HG03097 (cell line): ENCODE data around the gene GPRIN2.
"Not testable (repeated sequence)": the region's sequence is repeated elsewhere in the genome, so short reads cannot be mapped to it uniquely, and the experiment has no call there.

Source experiments
- ATAC-seq: cut with Tn5 transposase; IDR thresholded peaks from one replicate; pipeline ENCODE4 v1.9.1; 2021; ENCODE audit not compliant: unreplicated experiment, low FRiP score

Gene GPRIN2

DNA sequence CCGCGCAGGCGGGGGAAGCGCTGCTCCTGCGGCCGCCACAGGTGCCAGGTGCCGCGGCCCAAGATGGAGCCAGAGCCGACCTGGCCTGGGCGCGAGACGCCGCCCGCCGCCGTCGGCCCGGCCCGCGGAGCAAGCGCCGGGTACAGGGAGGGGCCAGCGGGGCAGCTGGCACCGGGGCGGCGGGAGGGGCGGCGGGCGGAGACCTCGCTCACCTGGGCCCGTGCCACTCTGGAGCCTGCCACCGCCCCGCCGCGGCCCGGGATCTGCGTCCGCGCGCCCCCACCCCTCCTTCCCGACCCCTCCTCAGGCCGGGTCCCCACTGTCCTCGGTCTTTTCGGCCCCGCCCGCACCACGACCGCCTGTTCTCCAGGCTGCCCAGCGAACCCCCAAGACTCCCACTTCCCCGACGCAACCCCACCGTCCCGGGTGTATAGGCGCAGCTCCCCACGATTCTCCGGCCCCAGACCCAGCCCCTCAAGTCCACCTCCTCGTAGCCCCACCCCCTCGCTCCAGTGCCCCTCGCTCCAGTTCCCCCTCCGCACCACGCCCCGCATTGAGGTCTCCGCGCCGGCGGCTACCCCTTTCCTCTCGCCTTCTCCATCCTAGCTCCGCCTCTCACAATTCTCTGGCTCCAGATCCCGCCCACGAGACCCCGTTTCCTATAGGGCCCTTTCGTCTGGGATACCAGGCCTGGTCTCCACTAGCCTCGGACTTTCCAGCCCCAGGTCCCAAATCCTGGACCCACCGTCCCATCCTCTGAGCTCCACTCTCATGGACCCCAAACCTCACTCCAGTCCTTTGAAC is at the start of gene GPRIN2:
GPRIN2 (minus strand) TSS at position 144 of the 804 bp plus-strand sequence. CDS start 5,922 bp downstream, outside the sequence.
- ATAC-seq, result no peak

DNA sequence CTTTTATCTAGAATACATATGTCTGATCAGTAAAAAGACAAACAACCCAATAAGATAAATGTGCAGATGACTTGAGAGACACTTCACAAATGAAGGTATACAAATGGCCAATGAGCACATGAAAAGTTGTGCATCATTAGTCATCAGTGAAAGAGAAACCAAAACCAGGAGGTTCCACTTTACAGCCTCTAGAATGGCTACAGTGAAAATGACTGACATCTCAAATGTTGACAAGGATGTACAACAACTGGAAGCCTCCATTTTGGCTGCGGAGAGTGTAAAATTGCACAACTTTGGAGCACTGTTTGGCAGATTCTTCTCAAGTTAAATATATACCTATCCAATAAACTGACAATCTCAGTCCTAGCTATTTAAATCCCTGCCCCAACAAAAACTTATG is 44.1 kb upstream of the GPRIN2 start:
- peak; percentile 62 for ATAC-seq

DNA sequence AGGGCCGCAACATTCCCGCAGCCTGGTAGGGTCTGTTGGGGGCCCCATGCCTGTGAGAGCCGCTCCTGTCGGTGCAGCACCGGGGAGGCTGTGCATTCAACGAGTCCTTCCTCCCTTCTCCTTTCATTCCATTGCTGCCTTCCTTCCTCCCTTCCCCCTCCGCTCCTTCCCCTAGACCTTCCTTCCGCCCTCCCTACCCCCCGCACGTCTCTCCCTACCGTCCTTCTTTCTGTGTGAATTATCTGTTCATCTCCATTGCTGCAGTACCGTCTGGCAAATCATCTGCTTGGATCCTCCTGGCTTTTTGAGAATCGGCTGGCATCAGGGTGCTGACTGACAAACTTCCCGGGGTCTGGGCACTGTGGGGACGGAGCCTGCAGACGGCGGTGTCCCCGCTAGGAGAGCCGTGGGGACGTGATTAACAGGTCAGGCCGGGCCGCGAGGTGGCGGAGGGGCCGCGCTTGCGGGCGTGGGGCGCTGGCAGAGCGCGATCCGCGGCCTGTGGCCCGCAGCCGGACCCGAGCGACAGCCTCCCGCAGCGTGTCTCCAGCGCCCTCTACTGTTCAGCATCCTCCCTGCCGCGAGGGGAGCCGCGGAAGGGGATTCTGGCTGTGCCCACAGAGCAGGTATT is 41.3 kb upstream of the GPRIN2 start:
- peak; percentile 86 for ATAC-seq

DNA sequence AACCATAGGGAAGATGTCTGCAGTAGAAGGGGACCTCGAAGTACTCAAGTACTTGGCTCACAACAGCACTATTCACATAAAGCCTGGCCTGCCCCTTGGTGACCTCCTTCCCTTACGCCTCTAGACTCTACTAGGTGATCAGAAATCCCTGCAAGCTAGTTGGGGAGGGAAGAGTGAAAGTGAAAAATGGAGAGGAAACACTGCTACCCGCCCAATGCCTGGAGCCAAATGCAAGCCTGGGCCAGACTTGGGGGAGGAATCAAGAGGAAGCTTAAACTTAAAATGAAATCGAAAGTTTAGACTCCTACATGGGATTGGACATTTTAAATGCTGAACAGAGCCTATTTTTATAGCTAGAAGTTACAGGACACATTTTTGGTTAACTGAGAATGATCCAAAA is 40.1 kb upstream of the GPRIN2 start:
- ATAC-seq, result not testable (repeated sequence)

DNA sequence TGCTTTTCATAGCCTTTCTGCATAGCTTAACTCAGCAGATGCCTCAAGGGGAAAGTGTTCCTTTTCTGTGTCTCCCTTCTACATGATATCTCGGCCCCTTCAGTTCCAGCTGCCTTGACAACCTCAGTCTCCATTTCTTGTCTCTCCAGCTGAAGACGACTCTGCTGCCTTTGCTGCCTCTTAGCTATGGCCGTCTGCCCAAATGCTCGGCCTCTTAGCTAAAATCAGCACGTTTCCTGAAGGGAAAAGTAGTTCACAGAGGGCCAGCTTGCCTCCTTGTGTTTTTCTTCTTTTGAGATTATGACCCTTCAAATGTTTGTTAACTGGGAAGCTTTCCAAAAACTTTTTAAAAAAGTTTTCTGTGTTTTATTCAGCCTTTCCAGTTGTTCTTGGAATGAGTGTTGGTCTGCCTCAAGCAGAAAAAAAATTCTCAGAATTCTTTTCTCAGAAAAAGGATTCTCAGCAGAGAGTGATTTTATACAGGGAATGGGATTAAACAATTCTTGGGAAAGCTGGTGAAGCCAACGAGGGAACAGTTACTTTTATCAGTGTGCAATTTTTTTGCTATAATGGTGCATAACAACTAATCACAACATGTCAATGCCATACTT is 38.1 kb upstream of the GPRIN2 start:
- ATAC-seq, result not testable (repeated sequence)

DNA sequence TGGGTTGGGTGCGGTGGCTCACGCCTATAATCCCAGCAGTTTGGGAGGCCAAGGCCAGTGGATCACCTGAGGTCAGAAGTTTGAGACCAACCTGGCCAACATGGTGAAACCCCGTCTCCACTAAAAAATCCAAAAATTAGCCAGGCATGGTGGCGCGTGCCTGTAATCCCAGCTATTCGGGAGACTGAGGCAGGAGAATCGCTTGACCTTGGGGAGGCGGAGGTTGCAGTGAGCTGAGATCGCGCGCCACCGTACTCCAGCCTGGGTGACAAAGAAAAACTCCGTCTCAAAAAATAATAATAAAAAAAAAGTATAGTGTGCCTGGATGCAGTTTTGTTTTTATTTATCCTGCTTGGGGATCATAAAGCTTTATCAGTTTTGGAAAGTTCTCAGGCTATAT is 36.8 kb upstream of the GPRIN2 start:
- ATAC-seq, result not testable (repeated sequence)

DNA sequence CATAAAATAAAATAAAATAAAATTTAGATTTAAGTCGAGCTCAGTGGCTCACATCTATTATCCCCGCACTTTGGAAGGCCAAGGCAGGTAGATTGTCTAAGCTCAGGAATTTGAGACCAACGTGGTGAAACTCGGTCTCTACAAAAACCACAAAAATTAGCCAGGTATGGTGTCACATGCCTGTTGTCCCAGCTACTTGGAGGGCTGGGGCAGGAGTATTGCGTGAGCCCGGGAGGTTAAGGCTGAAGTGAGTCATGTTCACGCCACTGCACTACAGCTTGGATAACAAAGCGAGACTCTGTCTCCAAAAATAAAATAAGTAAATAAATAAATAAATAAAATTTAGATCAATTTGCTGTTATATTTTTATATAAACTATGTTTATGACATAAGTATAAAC is 34.6 kb upstream of the GPRIN2 start:
- not testable (repeated sequence) for ATAC-seq

DNA sequence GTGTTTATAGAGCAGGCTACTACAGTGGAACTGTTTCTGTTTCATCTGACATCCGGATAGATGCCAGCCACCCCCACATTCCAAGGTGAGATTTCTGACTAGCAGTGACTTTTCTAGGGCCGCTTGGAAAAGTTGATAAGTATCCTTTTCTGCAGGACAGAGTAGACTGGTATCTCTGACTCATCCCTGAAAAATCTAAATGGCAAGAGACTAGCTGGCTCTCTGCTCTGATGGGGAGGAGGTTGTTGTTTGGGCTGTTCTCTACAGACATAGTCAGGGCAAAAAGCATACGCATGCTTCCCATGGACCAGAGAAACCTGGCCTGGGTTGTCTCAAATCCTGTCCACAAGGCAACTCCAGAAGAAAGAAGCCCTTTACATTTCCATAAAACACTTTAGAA is 33.1 kb upstream of the GPRIN2 start:
- ATAC-seq, result not testable (repeated sequence)

DNA sequence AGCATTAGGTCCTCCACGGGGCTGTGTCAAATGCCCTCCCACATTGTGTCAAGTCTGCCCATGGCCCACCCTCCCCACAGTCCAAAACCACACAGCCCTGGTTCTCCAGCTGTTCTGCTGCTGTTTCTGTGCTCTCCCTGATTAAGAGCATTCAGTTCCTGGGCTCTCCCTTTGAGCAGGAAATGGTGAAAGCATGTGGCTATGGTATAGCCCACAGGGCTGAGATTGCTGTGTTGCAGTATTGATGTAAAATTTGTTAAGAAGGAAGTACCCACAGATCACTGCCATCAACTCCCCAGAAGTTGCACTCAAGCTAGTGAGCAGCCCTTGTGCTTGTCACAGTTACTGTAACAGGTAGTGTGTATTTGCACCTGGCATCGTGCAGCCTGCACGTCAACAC is 31.8 kb upstream of the GPRIN2 start:
- not testable (repeated sequence) for ATAC-seq

DNA sequence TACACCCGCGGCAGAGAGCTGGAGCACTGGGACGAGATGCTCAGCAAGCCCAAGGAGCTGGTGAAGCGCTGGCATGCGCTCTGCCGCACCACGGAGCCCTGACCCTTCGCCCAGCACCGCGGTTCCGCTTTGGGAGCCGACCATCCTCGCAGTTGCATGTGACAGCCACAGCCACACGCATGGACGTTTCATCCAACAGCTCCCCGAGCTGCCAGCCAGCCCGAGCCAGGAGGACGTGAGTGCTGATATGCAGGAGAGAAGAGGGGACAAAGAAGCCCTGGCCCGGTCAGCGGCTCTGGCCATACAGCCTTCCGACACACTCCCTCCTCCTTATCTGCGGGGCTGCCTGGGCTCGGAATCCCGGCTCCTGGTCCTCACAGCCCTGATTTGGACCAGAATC is 31.1 kb upstream of the GPRIN2 start:
- ATAC-seq, result not testable (repeated sequence)

DNA sequence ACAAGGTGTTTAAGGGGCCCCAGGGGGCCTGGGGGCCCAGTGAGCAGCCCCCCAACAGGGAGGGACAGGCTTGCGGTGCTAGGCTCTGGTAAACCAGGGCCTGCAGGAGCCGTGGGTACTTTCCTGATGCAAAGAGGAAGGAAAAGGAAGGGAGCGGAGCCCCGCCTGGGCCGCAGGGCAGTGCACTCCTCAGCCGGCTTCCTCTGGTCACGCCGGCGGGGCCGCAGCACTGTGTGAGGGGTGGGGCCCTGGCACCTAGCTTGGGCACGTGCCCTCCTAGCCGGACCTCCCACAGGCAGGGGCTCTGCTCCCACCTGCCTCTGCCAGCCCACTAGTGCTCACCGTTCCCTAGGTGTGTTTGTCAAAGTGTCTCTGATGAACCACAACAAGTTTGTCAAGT is 28.8 kb upstream of the GPRIN2 start:
- not testable (repeated sequence) for ATAC-seq

DNA sequence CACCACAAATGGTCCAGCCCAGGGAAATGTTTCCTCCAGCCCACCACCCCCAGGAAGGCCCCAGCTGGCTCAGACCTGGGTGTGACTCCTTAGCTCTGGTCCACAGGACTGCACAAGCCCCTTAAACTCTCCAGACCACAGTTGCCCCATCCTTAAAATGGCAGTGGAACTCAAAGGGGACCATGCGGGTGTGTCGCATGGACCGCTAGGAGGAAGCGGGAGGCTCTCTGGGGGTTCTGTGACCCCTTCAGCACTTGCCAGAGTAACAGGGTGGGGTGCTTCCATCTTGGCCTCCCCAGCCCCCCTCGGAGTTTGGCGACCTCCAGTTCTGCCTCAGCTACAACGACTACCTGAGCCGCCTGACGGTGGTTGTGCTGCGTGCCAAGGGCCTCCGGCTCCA is 27.7 kb upstream of the GPRIN2 start:
- ATAC-seq, result not testable (repeated sequence)

DNA sequence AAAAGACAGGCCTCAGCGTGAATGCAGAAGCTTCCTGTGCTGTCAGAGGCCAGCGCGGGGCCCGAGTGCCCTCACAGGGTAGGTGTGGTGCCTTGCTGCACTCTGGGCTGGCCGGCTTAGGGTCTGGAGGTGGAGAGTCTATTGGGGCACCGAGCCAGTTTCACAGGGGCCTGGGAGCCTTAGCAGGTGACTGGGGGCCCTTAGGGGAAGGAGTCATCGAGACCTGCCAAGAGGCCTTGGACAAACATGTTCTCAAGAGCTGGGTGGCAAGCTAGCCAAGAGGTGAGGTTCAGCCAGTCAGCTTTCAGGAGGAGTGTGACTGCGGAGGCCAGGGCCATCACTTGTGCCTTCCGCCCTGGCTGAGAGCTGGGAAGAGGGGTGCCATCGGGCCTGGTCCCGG is 26.1 kb upstream of the GPRIN2 start:
- ATAC-seq, result not testable (repeated sequence)

DNA sequence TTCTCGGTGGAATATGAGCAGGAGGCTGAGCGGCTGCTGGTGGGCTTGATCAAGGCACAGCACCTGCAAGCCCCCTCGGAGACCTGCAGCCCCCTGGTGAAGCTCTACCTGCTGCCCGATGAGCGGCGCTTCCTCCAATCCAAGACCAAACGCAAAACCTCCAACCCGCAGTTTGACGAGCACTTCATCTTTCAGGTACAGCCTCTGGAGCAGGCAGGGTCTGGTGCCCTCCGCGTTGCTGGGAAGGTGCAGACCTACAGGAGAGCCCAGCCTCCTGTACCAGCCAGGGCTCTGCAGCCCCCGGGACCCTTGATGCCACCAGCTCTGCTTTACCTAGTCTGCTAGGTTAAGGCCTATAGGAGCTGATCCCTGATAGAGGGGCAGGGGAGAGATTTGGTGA is 25.5 kb upstream of the GPRIN2 start:
- ATAC-seq, result not testable (repeated sequence)

DNA sequence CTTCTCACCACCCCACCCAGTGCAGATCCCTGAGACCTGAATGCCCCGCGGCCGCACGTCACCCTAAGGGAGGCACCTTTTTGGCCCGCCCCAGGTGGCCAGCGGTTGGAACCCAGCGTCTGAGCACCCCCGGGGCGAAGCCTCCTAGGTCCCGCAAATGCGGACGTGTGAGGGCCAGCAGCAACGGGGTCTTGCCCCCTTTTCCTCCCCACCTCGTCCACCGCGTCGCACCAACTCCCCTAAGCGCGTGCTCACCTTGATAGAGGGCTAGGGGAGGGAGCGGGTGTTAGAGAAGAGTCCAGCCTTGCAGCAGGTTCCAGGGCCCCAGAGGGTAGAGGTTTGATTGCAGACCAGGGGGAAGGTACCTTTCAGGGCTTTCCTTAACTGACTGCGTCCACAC is 22.9 kb upstream of the GPRIN2 start:
- ATAC-seq, result not testable (repeated sequence)

DNA sequence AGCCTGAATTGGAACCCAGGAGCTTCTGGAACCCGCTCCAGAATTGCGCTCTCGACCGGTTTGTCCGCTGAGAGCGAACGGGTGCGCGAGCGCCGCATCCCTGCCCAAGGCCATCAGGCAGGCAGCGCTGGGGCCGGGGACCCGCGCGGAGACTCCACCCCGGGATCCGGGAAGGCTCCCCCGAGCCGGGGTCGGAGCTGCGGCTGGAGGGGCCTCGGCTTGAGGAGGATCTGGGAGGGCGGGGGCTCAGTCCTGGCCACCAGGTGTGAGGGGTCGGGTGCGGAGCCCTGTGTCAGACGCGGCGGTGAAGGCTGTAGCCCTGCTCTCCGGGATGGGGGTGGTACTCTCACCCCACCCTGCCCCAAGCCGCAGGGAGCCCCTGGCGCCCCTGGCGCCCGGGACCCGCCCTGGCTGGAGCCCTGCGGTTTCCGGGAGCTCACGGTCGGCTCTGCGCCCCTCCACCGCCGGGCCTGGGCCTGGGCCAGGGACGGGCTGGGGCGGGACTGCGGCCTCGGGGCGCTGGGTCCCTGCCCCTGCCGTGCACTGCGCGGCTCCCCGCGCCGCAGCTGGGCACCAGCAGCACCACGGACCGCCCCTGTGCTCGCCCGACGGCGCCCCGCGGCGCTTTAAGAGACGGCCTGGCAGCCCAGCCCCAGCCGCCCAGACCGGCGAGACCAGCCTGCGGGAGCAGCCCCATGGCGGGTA is 22.2 kb upstream of the GPRIN2 start, which contains the start of gene SYT15:
SYT15 (plus strand) TSS at position 655 of the 705 bp plus-strand sequence; CDS start at position 696, 41 bp downstream.
- ATAC-seq, result not testable (repeated sequence)

DNA sequence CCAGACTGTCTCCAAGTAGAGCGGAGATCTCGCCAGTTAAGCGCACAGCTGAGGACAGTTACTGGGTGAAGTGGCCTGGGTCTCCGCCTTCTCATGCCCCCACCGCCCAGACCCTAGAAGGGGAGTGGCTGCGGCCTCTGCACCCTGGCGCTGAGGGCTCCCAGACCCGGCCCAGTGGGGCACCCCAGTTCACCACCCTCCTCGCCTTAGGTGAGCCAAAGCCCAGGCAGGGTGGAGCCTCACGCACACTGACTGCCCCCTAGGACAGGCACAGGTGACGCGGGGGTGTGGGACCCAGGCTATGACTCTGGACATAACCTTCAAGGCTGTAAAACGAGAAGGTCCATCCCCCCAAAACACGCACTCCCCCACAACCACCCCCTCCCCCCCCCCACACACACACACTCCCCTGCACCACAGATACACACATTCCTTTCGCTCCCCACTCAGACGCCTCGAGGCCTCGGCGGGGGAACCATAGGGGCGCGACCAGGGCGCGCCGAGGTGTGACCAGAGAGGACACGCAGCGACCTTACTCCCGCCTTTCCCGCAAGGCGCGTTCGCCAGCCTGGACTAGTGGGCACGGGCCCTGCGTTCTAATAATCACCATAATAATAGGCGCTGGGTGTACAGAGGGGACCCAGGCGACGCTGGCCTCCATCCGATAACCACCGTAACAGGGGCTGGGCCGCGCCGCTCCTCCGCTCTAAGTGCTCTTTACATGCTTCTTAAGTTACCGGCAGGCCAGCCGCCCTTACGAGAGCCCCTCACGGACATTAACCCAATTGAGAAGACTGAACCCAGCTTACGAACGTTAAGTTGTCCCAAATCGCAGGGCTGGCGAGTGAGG is 21.4 kb upstream of the GPRIN2 start:
- ATAC-seq, result not testable (repeated sequence)

DNA sequence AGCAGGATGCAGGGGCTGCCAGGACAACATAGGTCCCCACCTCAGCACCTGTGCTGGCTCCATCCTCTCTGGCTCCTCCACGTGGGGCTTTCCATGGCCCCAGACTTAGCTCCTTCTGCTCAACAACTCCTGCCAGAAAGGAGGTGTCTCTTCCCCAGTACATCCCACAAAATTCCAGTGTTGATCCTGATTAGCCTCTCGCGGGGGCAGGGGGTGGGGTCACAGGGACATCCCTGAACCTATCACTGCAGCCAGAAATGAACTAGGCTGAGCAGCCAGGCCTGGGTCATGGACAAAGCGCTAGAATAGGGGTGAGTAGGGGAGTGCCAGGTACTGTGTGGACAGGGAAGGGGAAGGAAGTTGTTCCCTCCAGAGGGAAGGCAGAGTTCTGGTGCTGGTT is 17.4 kb upstream of the GPRIN2 start:
- not testable (repeated sequence) for ATAC-seq

DNA sequence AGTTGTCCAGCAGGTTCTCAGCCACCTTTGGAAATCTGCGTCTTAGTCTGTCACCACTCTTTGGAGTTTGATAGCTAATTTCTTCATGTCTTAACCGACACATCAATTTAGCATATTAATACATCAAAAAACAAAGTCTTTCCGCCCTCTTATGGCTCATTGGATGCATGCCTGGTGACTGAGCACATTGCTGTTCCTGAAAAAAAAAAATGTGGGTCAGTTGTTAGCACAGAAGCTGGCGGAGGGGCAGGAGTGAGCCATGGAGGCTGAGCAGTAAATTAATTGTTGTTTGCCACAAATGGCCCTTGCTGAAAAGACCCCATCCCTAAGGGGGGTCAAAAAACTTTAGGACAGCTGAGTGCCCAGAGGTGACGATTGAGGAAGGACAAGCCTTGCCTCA is 16.9 kb upstream of the GPRIN2 start:
- ATAC-seq, result not testable (repeated sequence)

DNA sequence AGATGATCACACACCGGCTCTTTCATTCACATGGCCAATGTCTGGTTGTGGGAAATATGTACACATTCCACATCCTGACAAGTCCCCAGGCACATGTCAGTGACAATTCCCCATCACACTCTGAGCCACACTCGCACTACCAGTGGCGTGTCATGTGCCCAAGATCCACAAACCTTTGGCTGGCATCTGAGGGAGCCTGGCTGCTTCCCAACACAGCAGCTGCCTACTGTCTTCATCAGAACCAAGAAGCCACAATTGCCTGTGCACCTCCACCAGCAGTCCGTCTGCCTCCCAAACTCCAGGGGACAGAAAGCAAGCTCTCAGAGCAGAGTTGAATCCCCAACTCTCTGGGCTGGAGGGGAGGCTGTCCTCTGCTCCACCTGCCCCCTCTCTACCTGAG is 16.3 kb upstream of the GPRIN2 start:
- ATAC-seq, result not testable (repeated sequence)
